ENCODE results near the gene PPM1J.

DNA sequence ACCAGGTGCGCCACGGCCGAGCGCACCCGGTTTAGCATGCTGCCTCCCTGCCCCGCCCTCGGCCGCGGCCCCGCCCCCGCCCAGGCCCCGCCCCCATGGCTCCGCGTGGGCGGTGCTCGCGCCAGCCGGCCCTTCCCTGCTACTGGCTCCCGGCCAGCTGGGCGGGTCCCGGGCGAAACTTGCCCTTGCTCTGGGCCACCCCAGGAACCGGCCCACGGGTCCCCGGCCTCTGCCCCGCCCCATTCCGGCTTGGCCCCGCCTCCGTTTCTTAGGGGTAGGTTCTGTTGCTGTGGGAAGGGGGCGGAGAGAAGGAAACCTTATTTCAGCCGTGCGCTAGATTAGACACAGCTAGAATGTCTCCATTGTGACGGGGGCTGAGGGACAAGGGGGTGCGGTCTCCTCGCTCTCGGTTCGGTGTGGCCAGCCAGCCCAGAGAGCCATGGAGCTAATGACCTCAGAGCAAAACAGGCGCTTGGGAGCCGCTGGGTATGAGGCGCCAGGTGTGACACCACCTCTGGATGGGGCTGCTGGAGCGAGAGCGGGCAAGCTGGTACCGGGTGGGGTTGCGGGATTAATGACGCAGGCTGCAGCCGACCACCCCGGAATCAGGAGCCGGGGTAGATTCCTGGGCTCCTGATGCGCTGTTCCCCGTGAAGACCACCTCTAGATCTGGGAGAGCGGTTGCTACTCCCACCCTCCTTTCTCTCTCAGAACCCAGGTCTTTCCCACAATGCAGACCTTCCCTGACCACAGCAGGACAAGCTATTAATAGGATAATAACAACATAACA, at the start of gene PPM1J:
- TF ChIP-seq, protein P1, sequence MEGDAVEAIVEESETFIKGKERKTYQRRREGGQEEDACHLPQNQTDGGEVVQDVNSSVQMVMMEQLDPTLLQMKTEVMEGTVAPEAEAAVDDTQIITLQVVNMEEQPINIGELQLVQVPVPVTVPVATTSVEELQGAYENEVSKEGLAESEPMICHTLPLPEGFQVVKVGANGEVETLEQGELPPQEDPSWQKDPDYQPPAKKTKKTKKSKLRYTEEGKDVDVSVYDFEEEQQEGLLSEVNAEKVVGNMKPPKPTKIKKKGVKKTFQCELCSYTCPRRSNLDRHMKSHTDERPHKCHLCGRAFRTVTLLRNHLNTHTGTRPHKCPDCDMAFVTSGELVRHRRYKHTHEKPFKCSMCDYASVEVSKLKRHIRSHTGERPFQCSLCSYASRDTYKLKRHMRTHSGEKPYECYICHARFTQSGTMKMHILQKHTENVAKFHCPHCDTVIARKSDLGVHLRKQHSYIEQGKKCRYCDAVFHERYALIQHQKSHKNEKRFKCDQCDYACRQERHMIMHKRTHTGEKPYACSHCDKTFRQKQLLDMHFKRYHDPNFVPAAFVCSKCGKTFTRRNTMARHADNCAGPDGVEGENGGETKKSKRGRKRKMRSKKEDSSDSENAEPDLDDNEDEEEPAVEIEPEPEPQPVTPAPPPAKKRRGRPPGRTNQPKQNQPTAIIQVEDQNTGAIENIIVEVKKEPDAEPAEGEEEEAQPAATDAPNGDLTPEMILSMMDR (IDR thresholded peaks at IDR 0.05) = no peak
- TF ChIP-seq POLR2A (IDR thresholded peaks at IDR 0.05) = no peak

Data from lower leg skin (tissue), 3 donors.